Vagina (tissue), 2 donors: ENCODE measurements around the gene HAUS7.

Source experiments
- POLR2A ChIP-seq, 2 donors: fragments of 450-650 bp; IDR thresholded peaks; one replicate each; pipeline ENCODE4 v1.6.1; 2017; ENCODE audit warnings: antibody characterized with exemption in 2 of 2, mild to moderate bottlenecking in 2 of 2, moderate library complexity in 2 of 2
- TF ChIP-seq, protein P1 (sequence below), 3 experiments: fragments of 450-650 bp in 2 of 3; fragments of 200-600 bp in 1 of 3; sonication (generic) in 1 of 3; IDR thresholded peaks; one replicate each; pipeline ENCODE4 v1.5.1; 2017 to 2019; ENCODE audit warnings: antibody characterized with exemption in 3 of 3, mild to moderate bottlenecking in 2 of 3, moderate library complexity in 2 of 3

DNA sequence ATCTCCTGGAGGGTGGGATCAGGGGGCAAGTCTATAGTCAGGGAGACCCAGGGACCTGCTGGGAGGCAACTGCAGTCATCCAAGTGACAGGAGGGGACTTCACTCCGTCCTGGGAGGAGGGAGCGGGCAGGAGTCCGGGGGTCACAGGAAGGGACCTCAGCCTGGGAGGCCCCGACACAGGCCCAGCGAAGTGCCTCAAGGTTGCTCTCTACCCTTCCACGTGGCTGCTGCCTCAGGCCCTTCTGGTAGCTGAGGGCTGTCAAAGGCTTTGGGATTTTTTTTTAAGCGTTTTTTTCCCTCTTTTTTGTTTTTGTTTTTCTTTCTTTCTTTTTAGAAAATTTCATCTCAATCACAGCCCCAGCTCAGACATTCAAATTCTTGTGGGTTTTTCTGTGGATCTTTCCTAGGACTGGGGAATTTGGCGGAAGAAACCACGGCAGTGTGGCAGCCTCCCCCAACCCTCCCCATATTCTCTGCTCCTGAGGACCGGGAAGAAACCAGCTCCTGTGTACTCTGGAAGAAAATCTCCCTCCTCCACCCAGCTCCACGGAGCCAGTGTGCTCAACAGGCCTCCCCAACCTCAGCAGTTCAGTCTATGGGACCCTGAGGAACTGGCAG is 1.4 kb upstream of the HAUS7 start:
- TF ChIP-seq, protein P1, sequence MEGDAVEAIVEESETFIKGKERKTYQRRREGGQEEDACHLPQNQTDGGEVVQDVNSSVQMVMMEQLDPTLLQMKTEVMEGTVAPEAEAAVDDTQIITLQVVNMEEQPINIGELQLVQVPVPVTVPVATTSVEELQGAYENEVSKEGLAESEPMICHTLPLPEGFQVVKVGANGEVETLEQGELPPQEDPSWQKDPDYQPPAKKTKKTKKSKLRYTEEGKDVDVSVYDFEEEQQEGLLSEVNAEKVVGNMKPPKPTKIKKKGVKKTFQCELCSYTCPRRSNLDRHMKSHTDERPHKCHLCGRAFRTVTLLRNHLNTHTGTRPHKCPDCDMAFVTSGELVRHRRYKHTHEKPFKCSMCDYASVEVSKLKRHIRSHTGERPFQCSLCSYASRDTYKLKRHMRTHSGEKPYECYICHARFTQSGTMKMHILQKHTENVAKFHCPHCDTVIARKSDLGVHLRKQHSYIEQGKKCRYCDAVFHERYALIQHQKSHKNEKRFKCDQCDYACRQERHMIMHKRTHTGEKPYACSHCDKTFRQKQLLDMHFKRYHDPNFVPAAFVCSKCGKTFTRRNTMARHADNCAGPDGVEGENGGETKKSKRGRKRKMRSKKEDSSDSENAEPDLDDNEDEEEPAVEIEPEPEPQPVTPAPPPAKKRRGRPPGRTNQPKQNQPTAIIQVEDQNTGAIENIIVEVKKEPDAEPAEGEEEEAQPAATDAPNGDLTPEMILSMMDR (IDR thresholded peaks at IDR 0.05) = no peak
- no peak for TF ChIP-seq POLR2A (IDR thresholded peaks at IDR 0.05)
